ENCODE results near the gene WDR55. TPM values are rescaled to one million over a fixed set of nuclear protein-coding genes. Genes with fewer than 3 reads are reported as not detected.
A peak's percentile ranks its signal among the peaks of the same experiment; 100 is the strongest.
"Not testable (repeated sequence)": the region's sequence is repeated elsewhere in the genome, so short reads cannot be mapped to it uniquely, and the experiment has no call there.

Gene WDR55
- total and polyA plus RNA-seq, 7 experiments from 2014 or later = 10.5 to 47.6 (median 36.4) TPM

DNA sequence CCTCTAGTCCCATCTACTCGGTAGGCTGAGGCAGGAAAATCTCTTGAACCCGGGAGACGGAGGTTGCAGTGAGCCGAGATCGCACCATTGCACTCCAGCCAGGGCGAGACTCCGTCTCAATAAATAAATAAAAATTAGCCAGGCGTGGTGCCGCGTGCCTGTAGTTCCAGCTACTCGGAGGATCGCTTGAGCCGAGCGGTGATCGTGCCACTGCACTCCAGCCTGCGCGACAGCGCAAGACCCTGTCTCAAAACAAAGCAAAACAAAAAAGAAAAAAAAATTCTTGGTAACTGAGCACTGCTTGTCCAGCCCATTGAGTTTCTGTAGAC lies 710 bp upstream of the WDR55 start:
- ATAC-seq = no peak
- intact Hi-C loops (cut with micrococcal nuclease) = loop anchor here (1.0 kb wide), 10 partner anchors 17 to 557 kb away; partner anchors contain the start of genes ANKHD1 (in 2 of the 2), APBB3 (in 2 of the 2), HARS1 (in 2 of the 2) and HARS2 (in 2 of the 2)
- Mint-ChIP-seq H3K4me1 (peaks cover 15 to 48% (median 38%) of the 10 kb centered on the region in 7 donors), H3K9me3 (peaks cover 0 to 1% (median 0%) of the 10 kb centered on the region in 11 donors), H3K27me3 (no peaks in the 10 kb centered on the region), H3K27ac (peak overlapping the region; percentile 93 to 100 (median 98)), H3K36me3 (peaks cover 19 to 51% (median 39%) of the 10 kb centered on the region in 5 donors), H3K4me3 (peak overlapping the region; percentile 96 to 100 (median 98))
- Histone ChIP-seq H3K4me3 (ENCODE audit: low read length) (peak overlapping the region; percentile 95), H3K4me1 (ENCODE audit: control insufficient read depth in 2 of 2, insufficient read depth in 2 of 2, low read length in 2 of 2) (peaks cover 0 to 8% of the 10 kb centered on the region in 2 donors), H3K36me3 (ENCODE audit: control insufficient read depth in 2 of 3, insufficient read depth in 3 of 3, low read length in 3 of 3) (peaks cover 5 to 61% (median 18%) of the 10 kb centered on the region in 3 experiments), H3K27me3 (ENCODE audit: control insufficient read depth in 2 of 2, insufficient read depth in 2 of 2, low read length in 2 of 2) (no peaks in the 10 kb centered on the region), H3K27ac (ENCODE audit: low read depth, low read length) (peak overlapping the region; percentile 97), H3K9me3 (ENCODE audit: control insufficient read depth in 2 of 3, low read length in 3 of 3) (no peaks in the 10 kb centered on the region)
- DNase-seq = no peak
- CTCF ChIA-PET = interaction anchor here (0.6 kb wide), 1 partner anchor 47 kb away, joined by 3 read pairs; no protein-coding TSS in a partner anchor
- POLR2A ChIA-PET = interaction anchor here (0.6 to 5.2 kb wide), 14 partner anchors 12 to 111 kb away, joined by 3 to 41 read pairs (median 5); partner anchors contain the start of genes HARS1, HARS2, IK and NDUFA2

DNA sequence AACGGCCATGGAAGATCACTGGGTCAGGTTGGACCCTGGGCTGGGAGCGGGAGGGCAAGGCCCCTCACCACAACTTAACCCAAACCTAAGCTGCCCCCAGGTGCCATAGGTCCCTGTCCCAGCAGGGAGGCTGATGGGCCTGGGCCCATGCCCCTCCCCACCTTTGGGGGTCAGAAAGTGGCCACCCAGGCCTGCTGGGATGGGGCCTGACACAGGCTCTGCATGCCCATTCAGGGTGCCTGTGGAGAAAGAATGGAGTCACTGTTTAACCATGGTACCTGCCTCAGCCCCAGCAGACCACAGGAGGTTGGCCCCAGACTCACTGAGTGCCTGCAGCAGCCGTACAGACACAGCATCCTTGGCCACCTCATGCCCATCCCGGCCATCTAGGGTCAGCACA lies 6.3 kb downstream of the WDR55 start:
- peaks cover 4 to 84% (median 12%) of the 10 kb centered on the region in 3 experiments for H3K36me3 ChIP-seq (ENCODE audit: control insufficient read depth in 2 of 3, insufficient read depth in 3 of 3, low read length in 3 of 3)

DNA sequence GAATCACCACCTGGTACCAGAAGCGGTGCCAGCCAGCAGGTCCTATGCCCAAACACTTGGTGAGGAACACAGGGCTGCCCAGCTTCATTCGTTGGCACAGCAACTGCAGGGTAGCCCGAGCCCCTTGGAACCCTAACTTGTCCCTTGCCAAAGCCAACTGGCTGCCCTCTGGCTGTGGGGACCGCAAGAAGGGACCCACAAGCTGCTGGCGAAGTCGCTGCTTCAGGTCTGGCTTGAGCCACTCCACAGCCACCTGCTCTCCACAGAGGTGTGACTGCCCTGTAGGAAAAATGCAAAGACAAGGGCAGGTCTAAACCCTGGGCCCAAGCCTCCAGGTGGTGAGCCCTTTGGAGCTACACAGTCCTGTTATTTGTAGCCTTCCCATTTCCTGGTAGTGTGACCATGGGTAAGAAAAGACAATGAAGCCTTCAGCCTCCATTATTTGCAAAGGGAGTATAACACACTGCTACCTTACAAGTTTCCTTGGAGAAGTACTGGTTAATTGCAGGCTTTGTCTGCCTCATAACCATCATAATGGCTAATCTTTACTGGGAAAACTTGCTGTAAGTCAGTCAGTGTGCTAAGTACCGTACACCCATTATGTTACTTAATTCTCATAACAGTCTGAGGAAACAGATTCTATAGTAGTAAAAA lies 6.9 kb downstream of the WDR55 start:
- CTCF ChIA-PET = no interaction called here
- peaks cover 9 to 22% (median 15%) of the 10 kb centered on the region in 7 donors for H3K4me1 Mint-ChIP-seq

More for the DNA sequence above, 6.3 kb downstream of the WDR55 start:
- POLR2A ChIA-PET = interaction anchor here (1.0 to 1.1 kb wide), 2 partner anchors 23 to 24 kb away, joined by 3 to 4 read pairs; partner anchors contain the start of genes IK and NDUFA2
- intact Hi-C loops (cut with micrococcal nuclease); H3K27me3 Mint-ChIP-seq; H3K4me1 ChIP-seq (ENCODE audit: control insufficient read depth in 2 of 2, insufficient read depth in 2 of 2, low read length in 2 of 2); H3K9me3 Mint-ChIP-seq; H3K4me3 ChIP-seq (ENCODE audit: low read length); CTCF ChIA-PET; H3K9me3 ChIP-seq (ENCODE audit: control insufficient read depth in 2 of 3, low read length in 3 of 3); H3K4me3 Mint-ChIP-seq; H3K27ac Mint-ChIP-seq; ATAC-seq; H3K27me3 ChIP-seq (ENCODE audit: control insufficient read depth in 2 of 2, insufficient read depth in 2 of 2, low read length in 2 of 2); DNase-seq; H3K27ac ChIP-seq (ENCODE audit: low read depth, low read length): not testable (repeated sequence)
- Mint-ChIP-seq H3K4me1 (peaks cover 14 to 27% (median 21%) of the 10 kb centered on the region in 7 donors), H3K36me3 (peaks cover 10 to 50% (median 28%) of the 10 kb centered on the region in 5 donors)

DNA sequence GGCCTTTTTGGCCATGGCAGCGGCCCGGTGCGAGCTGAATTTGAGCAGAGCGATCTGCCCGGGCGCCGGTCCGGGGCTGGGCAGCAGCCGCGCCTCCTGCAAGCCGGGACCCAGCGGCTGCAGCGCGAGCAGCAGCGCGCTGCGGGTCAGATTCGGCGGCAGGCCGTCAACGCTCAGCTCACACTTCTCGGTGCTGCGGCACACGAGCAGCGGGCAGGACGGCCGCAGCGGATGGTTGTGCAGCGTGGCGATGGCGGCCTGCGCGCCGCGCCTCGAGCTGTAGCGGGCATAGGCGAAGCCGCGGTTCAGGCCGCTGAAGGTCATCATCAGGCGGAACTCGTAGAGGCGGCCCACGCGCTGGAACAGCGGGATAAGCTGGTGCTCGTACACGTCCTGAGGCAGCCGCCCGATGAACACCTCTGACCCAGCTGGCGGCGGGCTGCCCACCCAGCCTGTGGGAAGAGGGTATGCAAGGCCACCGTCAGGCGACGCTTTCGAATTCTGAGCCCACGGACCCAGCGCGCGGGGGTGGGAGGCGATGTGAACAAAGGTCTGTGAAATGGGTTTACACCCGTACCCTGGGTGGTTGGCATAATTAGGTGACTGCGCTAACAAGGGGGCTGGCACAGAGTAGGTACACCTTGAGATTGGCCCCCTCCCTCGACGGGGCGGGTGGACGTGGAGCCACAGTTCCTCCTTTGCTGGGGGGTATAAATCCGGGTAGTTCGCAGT lies 7.9 kb downstream of the WDR55 start:
- Mint-ChIP-seq H3K27ac (no peak overlapping the region), H3K4me1 (peaks cover 3 to 12% (median 7%) of the 10 kb centered on the region in 7 donors), H3K9me3 (peaks cover 0 to 2% (median 0%) of the 10 kb centered on the region in 11 donors), H3K36me3 (peaks cover 12 to 54% (median 28%) of the 10 kb centered on the region in 5 donors), H3K27me3 (no peaks in the 10 kb centered on the region), H3K4me3 (no peak overlapping the region)
- ATAC-seq = peak; percentile 35
- CTCF ChIA-PET = interaction anchor here (0.6 kb wide), 1 partner anchor 25 kb away, joined by 5 read pairs; the partner anchor contains the start of genes IK and NDUFA2
- Histone ChIP-seq H3K4me3 (ENCODE audit: low read length) (no peak overlapping the region), H3K36me3 (ENCODE audit: control insufficient read depth in 2 of 3, insufficient read depth in 3 of 3, low read length in 3 of 3) (peaks cover 11 to 97% (median 26%) of the 10 kb centered on the region in 3 experiments), H3K27me3 (ENCODE audit: control insufficient read depth in 2 of 2, insufficient read depth in 2 of 2, low read length in 2 of 2) (no peaks in the 10 kb centered on the region), H3K4me1 (ENCODE audit: control insufficient read depth in 2 of 2, insufficient read depth in 2 of 2, low read length in 2 of 2) (peaks cover 0 to under 1% of the 10 kb centered on the region in 2 donors), H3K27ac (ENCODE audit: low read depth, low read length) (no peak overlapping the region), H3K9me3 (ENCODE audit: control insufficient read depth in 2 of 3, low read length in 3 of 3) (no peaks in the 10 kb centered on the region)
- POLR2A ChIA-PET = no interaction called here
- intact Hi-C loops (cut with micrococcal nuclease) = no loop called here
- peak in 1 of 9 donors; percentile 19 for DNase-seq

More for the DNA sequence above, 6.9 kb downstream of the WDR55 start:
- POLR2A ChIA-PET = interaction anchor here (1.0 to 1.1 kb wide), 2 partner anchors 24 to 25 kb away, joined by 3 to 4 read pairs; partner anchors contain the start of genes IK and NDUFA2
- Histone ChIP-seq H3K4me1 (ENCODE audit: control insufficient read depth in 2 of 2, insufficient read depth in 2 of 2, low read length in 2 of 2) (peaks cover 0 to 8% of the 10 kb centered on the region in 2 donors), H3K36me3 (ENCODE audit: control insufficient read depth in 2 of 3, insufficient read depth in 3 of 3, low read length in 3 of 3) (peaks cover 10 to 90% (median 17%) of the 10 kb centered on the region in 3 experiments), H3K27me3 (ENCODE audit: control insufficient read depth in 2 of 2, insufficient read depth in 2 of 2, low read length in 2 of 2) (no peaks in the 10 kb centered on the region), H3K9me3 (ENCODE audit: control insufficient read depth in 2 of 3, low read length in 3 of 3) (no peaks in the 10 kb centered on the region), H3K4me3 (ENCODE audit: low read length) (no peak overlapping the region), H3K27ac (ENCODE audit: low read depth, low read length) (no peak overlapping the region)
- intact Hi-C loops (cut with micrococcal nuclease) = no loop called here
- ATAC-seq (no peak), DNase-seq (no peak)
- H3K27ac Mint-ChIP-seq = peak overlapping the region in 3 of 9 donors; percentile 12 to 45 (median 35)
- peaks cover 10 to 54% (median 27%) of the 10 kb centered on the region in 5 donors for H3K36me3 Mint-ChIP-seq
- H3K9me3 Mint-ChIP-seq = peaks cover 0 to 2% (median 0%) of the 10 kb centered on the region in 11 donors
- no peak overlapping the region for H3K4me3 Mint-ChIP-seq
- H3K27me3 Mint-ChIP-seq = no peaks in the 10 kb centered on the region

DNA sequence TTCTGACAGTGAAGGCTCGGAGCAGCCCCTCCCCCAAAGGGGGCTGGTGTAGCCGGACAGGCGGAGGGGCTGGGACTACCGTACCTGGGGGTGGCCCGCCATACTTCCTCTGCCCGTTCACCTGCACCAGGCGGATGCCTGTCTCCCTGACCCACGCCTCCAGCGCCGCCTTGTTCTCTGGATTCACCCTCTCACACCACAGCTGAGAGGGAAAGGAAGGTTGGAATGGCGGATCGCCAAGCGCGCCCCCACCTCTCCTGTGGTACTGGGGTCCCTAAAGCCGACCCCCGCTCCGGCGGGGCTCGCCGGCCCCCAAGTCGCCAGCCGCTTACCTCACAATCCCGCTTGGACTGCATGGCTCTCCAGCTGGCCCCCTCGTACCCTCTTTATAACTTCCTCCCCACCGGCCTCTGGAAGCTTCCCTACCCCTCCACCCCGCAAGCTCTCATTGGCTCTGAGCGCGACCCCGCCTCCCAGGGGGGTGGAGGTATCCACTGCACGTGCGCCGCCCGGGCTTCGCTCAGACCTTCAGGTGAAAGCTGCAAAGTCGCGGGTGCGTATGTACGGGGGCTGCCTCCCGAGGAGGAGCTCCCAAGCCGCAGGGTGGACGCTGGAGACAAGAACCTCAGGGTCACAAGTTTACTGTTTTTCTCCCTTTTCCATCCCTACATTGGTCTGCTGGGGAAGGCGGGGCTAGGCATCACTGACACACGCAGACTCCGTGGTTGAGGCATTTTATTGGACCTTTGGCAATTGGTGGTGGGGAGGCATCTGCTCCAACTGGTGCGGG lies 8.7 kb downstream of the WDR55 start, which contains the start of gene DND1:
Gene DND1 (minus strand): TSS at position 390 of the 790 bp plus-strand sequence. CDS start 34 bp downstream, at position 356.
- ATAC-seq (no peak), DNase-seq (no peak)
- no peak within 1 kb of the TSS for H3K27ac ChIP-seq (ENCODE audit: low read depth, low read length)
- intact Hi-C loops (cut with micrococcal nuclease) = no loop called here
- peaks cover 0 to 2% (median 0%) of the 10 kb centered on the region in 11 donors for H3K9me3 Mint-ChIP-seq
- H3K27ac Mint-ChIP-seq = peak within 1 kb of the TSS in 4 of 9 donors; percentile 19 to 63 (median 27)
- H3K4me1 Mint-ChIP-seq = peaks cover 0 to 6% (median 3%) of the 10 kb centered on the region in 7 donors
- ChIA-PET POLR2A (interaction anchor here (1.0 kb wide), 1 partner anchor 17 kb away, joined by 3 read pairs; the partner anchor contains the start of genes HARS1 and HARS2), CTCF (interaction anchor here (0.6 kb wide), 1 partner anchor 26 kb away, joined by 5 read pairs; the partner anchor contains the start of genes IK and NDUFA2)
- H3K27me3 ChIP-seq (ENCODE audit: control insufficient read depth in 2 of 2, insufficient read depth in 2 of 2, low read length in 2 of 2) = no peaks in the 10 kb centered on the region
- no peaks in the 10 kb centered on the region for H3K9me3 ChIP-seq (ENCODE audit: control insufficient read depth in 2 of 3, low read length in 3 of 3)
- peaks cover 15 to 56% (median 28%) of the 10 kb centered on the region in 5 donors for H3K36me3 Mint-ChIP-seq
- no peaks in the 10 kb centered on the region for H3K4me1 ChIP-seq (ENCODE audit: control insufficient read depth in 2 of 2, insufficient read depth in 2 of 2, low read length in 2 of 2)
- H3K4me3 ChIP-seq (ENCODE audit: low read length) = no peak within 1 kb of the TSS
- H3K36me3 ChIP-seq (ENCODE audit: control insufficient read depth in 2 of 3, insufficient read depth in 3 of 3, low read length in 3 of 3) = peaks cover 11 to 97% (median 30%) of the 10 kb centered on the region in 3 experiments
- H3K4me3 Mint-ChIP-seq = no peak within 1 kb of the TSS
- no peaks in the 10 kb centered on the region for H3K27me3 Mint-ChIP-seq

All from naive thymus-derived CD4-positive, alpha-beta T cell (primary cell).